ENCODE measurements around the gene HOXB3. TPM values are rescaled to one million over a fixed set of nuclear protein-coding genes. Genes with fewer than 3 reads are reported as not detected.

The HOXB3 gene
- total RNA-seq, 4 donors from 2014 or later, result 0.97 to 14.1 (median 3.9) TPM

- DNase-seq (ENCODE audit: low spot score in 2 of 2), result no peak
- WGBS, 2 donors, result 74 to 76% methylated on average over 2 of the region's 2 CpGs
- H3K4me3 ChIP-seq (ENCODE audit: low read depth, poor library complexity, severe bottlenecking), result no peak overlapping the region
Measured at GRCh38 chr17:48565022-48565554, 25.0 kb downstream of the HOXB3 start.

DNA sequence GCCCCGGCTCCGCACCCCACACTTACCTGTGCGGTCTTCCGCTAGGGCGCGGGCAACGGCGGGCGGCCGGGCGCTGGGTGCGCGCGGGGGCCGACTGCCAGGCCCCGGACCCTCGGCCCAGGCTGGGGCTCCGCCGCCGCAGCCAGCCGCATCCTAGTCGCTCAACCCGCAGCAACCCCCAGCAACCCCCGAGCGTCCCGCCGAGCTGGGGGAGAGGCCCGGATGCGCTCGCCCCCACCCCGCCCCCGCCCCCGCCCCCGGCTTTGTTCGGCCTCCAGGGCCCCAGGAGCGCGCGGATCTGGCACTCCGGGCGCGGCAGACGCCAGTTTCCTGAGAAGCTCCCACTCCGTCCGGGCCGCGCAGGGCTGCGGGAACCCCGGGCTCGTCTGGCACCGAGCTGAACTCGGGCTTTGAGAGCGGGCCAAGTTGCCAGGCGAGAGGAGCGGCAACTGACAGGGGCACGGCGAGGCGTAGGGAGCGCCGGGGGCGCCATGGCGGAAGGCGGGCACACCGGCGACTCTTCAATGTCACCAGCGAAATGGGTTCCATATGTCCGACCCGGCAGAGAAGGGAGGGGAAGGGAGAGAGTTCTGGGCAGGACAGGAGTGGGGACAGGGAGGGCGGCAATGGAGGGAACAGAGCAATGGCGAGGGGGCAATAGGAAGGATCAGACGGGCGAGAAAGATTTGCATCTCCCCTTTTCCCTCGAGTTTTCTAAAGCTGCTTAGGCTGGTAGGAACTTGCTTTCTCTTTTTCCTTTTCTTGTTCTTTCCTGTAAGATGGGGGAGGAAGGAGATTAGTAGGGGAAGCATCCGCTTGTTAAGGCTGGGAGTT lies 25.6 kb downstream of the HOXB3 start:
- no peak for DNase-seq (ENCODE audit: low spot score in 2 of 2)
- 9 to 14% methylated on average over 35 to 42 of the region's 73 CpGs for WGBS, 2 donors
- no peak for TF ChIP-seq POLR2A (IDR thresholded peaks at IDR 0.05)
- TF ChIP-seq, protein P1, sequence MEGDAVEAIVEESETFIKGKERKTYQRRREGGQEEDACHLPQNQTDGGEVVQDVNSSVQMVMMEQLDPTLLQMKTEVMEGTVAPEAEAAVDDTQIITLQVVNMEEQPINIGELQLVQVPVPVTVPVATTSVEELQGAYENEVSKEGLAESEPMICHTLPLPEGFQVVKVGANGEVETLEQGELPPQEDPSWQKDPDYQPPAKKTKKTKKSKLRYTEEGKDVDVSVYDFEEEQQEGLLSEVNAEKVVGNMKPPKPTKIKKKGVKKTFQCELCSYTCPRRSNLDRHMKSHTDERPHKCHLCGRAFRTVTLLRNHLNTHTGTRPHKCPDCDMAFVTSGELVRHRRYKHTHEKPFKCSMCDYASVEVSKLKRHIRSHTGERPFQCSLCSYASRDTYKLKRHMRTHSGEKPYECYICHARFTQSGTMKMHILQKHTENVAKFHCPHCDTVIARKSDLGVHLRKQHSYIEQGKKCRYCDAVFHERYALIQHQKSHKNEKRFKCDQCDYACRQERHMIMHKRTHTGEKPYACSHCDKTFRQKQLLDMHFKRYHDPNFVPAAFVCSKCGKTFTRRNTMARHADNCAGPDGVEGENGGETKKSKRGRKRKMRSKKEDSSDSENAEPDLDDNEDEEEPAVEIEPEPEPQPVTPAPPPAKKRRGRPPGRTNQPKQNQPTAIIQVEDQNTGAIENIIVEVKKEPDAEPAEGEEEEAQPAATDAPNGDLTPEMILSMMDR (IDR thresholded peaks at IDR 0.05), result no peak
- intact Hi-C loops (cut with DNase I; ENCODE audit: low total_unique reads), result no loop called here
- peak overlapping the region; percentile 10 for H3K4me3 ChIP-seq (ENCODE audit: low read depth, poor library complexity, severe bottlenecking)

More at GRCh38 chr17:48565022-48565554, 25.0 kb downstream of the HOXB3 start:
- intact Hi-C loops (cut with DNase I; ENCODE audit: low total_unique reads), result no loop called here
- TF ChIP-seq, protein P1 (IDR thresholded peaks at IDR 0.05), result no peak
- no peak for TF ChIP-seq POLR2A (IDR thresholded peaks at IDR 0.05)

DNA sequence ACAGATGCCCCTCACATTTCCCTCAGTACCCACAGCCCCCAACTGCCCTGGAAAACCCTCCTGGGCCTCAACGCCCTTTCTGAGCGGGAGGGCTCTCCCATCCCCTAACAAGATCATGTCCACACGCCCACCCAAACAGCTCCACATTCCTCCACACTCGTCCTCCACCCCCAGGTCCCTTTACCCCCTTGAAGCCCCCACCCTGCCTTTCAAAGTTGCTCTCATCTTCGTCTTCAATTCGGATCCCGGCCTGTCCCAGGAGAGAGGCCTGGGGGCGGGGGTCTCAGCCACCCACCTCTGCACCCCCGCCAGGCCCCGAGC lies 26.2 kb downstream of the HOXB3 start:
- no peak for TF ChIP-seq POLR2A (IDR thresholded peaks at IDR 0.05)
- TF ChIP-seq, protein P1 (IDR thresholded peaks at IDR 0.05), result no peak
- no peak overlapping the region for H3K4me3 ChIP-seq (ENCODE audit: low read depth, poor library complexity, severe bottlenecking)
- DNase-seq (ENCODE audit: low spot score in 2 of 2), result no peak
- WGBS, 2 donors, result 35 to 43% methylated on average over 10 of the region's 10 CpGs
- intact Hi-C loops (cut with DNase I; ENCODE audit: low total_unique reads), result no loop called here

DNA sequence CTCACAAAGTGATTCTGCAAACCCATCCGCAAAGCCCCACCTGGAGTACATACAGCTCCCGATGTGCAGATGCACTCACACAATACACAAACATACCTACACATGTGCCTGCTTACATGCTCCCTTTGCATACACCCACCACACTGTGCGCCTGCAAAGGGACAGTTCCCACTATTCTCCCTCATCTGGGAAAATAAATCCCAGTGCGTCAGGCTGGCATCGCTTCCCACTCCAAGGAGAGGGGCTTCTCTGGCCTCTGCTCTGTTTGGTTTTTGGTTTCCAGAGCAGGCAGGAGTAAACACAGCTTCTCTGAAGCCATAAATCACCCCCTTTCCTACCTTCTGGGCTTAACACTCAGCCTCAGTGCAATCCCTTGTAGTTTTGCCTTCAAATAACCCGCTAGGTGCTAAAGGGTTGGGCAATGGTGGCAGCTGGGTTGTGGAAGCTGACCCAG lies 26.6 kb downstream of the HOXB3 start:
- no peak for DNase-seq (ENCODE audit: low spot score in 2 of 2)
- TF ChIP-seq POLR2A (IDR thresholded peaks at IDR 0.05), result no peak
- TF ChIP-seq, protein P1 (IDR thresholded peaks at IDR 0.05), result no peak
- H3K4me3 ChIP-seq (ENCODE audit: low read depth, poor library complexity, severe bottlenecking), result no peak overlapping the region
- WGBS, 2 donors, result 64 to 72% methylated on average over 6 of the region's 6 CpGs
- intact Hi-C loops (cut with DNase I; ENCODE audit: low total_unique reads), result no loop called here

- intact Hi-C loops (cut with DNase I; ENCODE audit: low total_unique reads), result no loop called here
- TF ChIP-seq POLR2A (IDR thresholded peaks at IDR 0.05), result no peak
- TF ChIP-seq, protein P1 (IDR thresholded peaks at IDR 0.05), result no peak
- 76 to 77% methylated on average over 5 of the region's 5 CpGs for WGBS, 2 donors
- no peak for DNase-seq (ENCODE audit: low spot score in 2 of 2)
- H3K4me3 ChIP-seq (ENCODE audit: low read depth, poor library complexity, severe bottlenecking), result no peak overlapping the region
Measured at GRCh38 chr17:48562934-48563333, 27.1 kb downstream of the HOXB3 start.
